ENCODE data around the gene TBC1D2B. TPM values are rescaled to one million over a fixed set of nuclear protein-coding genes. Genes with fewer than 3 reads are reported as not detected.

Gene TBC1D2B
- total RNA-seq, 1 experiment from 2014 or later, result 18.3 TPM

DNA sequence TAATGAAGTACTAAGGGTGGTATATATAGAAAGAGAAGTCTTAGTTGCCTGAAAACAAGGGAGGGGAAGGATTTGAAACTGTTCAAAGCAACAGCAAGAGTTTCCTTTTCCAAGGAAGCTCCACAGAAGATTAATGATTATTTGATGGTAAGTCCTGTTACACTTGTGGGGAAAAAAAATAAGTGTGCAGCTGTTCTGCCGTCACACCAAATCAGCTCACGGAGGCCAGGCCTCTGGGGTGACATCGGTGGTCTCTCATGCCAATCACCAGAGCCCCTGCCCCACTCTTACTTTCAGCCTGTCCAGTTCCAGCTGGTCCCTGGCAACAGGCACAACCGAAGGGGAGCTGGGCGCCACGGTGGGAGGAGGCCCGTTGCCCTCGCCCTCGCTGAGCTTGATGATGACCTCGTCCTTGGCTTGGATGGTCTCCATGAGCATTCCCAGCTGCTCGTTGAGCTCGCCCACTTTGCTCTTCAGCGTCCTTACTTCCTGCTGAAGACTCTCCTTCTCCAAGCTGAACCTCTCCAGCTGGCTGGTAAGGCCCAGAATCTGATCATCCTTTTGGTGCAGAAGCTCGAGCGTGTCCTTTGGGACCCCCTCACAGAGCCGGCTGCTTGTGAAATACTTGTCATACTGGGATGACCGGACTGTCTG lies 53.5 kb downstream of the TBC1D2B start:
- CTCF ChIA-PET, result interaction anchor here (0.7 to 1.8 kb wide), 4 partner anchors 11 to 124 kb away, joined by 3 to 6 read pairs (median 4); no protein-coding TSS in a partner anchor
- no peaks in the 10 kb centered on the region for H3K27me3 Mint-ChIP-seq (ENCODE audit: low read depth)
- H3K9me3 Mint-ChIP-seq, result no peaks in the 10 kb centered on the region
- TF ChIP-seq ETV6 (CRISPR knock-in tag; IDR thresholded peaks at IDR 0.05) (no peak), ZNF263 (CRISPR knock-in tag; IDR thresholded peaks at IDR 0.05; ENCODE audit: low read depth) (no peak), E2F1 (CRISPR knock-in tag; IDR thresholded peaks at IDR 0.05) (no peak), SMAD3 (CRISPR knock-in tag; IDR thresholded peaks at IDR 0.05; ENCODE audit: borderline replicate concordance) (no peak), CREB1 (CRISPR knock-in tag; IDR thresholded peaks at IDR 0.05) (no peak), TEAD1 (CRISPR knock-in tag; IDR thresholded peaks at IDR 0.05) (no peak), NFYB (CRISPR knock-in tag; conservative IDR thresholded peaks at IDR 0.05; ENCODE audit: low read depth) (no peak), ZNF425 (CRISPR knock-in tag; conservative IDR thresholded peaks at IDR 0.05) (no peak), JUN (CRISPR knock-in tag; IDR thresholded peaks at IDR 0.05) (no peak), SOX15 (CRISPR knock-in tag; IDR thresholded peaks at IDR 0.05) (no peak), CTCF (IDR thresholded peaks at IDR 0.05) (no peak), NR2C2 (CRISPR knock-in tag; IDR thresholded peaks at IDR 0.05) (no peak), ZNF232 (CRISPR knock-in tag; IDR thresholded peaks at IDR 0.05) (no peak), USF1 (CRISPR knock-in tag; IDR thresholded peaks at IDR 0.05) (no peak), PRDM15 (CRISPR knock-in tag; IDR thresholded peaks at IDR 0.05) (no peak), ZNF671 (CRISPR knock-in tag; IDR thresholded peaks at IDR 0.05) (no peak)
- TF ChIP-seq, protein P1, sequence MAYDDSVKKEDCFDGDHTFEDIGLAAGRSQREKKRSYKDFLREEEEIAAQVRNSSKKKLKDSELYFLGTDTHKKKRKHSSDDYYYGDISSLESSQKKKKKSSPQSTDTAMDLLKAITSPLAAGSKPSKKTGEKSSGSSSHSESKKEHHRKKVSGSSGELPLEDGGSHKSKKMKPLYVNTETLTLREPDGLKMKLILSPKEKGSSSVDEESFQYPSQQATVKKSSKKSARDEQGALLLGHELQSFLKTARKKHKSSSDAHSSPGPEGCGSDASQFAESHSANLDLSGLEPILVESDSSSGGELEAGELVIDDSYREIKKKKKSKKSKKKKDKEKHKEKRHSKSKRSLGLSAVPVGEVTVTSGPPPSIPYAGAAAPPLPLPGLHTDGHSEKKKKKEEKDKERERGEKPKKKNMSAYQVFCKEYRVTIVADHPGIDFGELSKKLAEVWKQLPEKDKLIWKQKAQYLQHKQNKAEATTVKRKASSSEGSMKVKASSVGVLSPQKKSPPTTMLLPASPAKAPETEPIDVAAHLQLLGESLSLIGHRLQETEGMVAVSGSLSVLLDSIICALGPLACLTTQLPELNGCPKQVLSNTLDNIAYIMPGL (CRISPR knock-in tag; IDR thresholded peaks at IDR 0.05), result no peak
- TF ChIP-seq, protein P2, sequence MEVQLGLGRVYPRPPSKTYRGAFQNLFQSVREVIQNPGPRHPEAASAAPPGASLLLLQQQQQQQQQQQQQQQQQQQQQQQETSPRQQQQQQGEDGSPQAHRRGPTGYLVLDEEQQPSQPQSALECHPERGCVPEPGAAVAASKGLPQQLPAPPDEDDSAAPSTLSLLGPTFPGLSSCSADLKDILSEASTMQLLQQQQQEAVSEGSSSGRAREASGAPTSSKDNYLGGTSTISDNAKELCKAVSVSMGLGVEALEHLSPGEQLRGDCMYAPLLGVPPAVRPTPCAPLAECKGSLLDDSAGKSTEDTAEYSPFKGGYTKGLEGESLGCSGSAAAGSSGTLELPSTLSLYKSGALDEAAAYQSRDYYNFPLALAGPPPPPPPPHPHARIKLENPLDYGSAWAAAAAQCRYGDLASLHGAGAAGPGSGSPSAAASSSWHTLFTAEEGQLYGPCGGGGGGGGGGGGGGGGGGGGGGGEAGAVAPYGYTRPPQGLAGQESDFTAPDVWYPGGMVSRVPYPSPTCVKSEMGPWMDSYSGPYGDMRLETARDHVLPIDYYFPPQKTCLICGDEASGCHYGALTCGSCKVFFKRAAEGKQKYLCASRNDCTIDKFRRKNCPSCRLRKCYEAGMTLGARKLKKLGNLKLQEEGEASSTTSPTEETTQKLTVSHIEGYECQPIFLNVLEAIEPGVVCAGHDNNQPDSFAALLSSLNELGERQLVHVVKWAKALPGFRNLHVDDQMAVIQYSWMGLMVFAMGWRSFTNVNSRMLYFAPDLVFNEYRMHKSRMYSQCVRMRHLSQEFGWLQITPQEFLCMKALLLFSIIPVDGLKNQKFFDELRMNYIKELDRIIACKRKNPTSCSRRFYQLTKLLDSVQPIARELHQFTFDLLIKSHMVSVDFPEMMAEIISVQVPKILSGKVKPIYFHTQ (CRISPR knock-in tag; IDR thresholded peaks at IDR 0.05), result no peak

More for the DNA sequence above, 53.5 kb downstream of the TBC1D2B start:
- ATAC-seq (no peak), DNase-seq (ENCODE audit: low spot score) (no peak)
- Mint-ChIP-seq H3K27ac (no peak overlapping the region), H3K4me3 (no peak overlapping the region), H3K36me3 (peaks cover 13% of the 10 kb centered on the region), H3K4me1 (peaks cover 6% of the 10 kb centered on the region; the same call in 1 of the 2 replicates)
- POLR2A ChIA-PET, result interaction anchor here (0.8 kb wide), 1 partner anchor 19 kb away, joined by 4 read pairs; no protein-coding TSS in a partner anchor

Data from WTC11 (cell line).